Measurements from ENCODE around the gene RABGEF1.
"Not testable (repeated sequence)": the region's sequence is repeated elsewhere in the genome, so short reads cannot be mapped to it uniquely, and the experiment has no call there.

GRCh38 chr7:66776383-66776782 is 35.9 kb downstream of the RABGEF1 start:
- TF ChIP-seq CTCF (conservative IDR thresholded peaks at IDR 0.05 in 1 of 2, IDR thresholded peaks at IDR 0.05 in 1 of 2; ENCODE audit: low read depth in 1 of 2, low read length in 2 of 2); EZH2 (IDR thresholded peaks at IDR 0.05; ENCODE audit: low read length, missing control alignments): not testable (repeated sequence)
